Upper lobe of right lung (tissue), 1 donor: ENCODE measurements around the gene LPCAT3. TPM values are rescaled to one million over a fixed set of nuclear protein-coding genes. Genes with fewer than 3 reads are reported as not detected.

Experiments
- ATAC-seq: fragments of 200-7000 bp; cut with Tn5 transposase; one replicate; pipeline ENCODE4 v1.9.1; 2020; ENCODE audit warnings: mild to moderate bottlenecking, moderate library complexity
- DNase-seq: peaks from one replicate; pipeline ENCODE4 v3.0.0-alpha.2; 2020
- H3K27ac ChIP-seq: fragments of 200-600 bp; one replicate; pipeline ENCODE4 v1.8.0; 2022
- H3K27me3 ChIP-seq: fragments of 200-600 bp; one replicate; pipeline ENCODE4 v1.8.0; 2022; ENCODE audit warnings: mild to moderate bottlenecking
- H3K36me3 ChIP-seq: fragments of 200-600 bp; one replicate; pipeline ENCODE4 v1.8.0; 2022
- H3K4me1 ChIP-seq: fragments of 200-600 bp; one replicate; pipeline ENCODE4 v1.8.0; 2022
- H3K4me3 ChIP-seq: fragments of 200-600 bp; one replicate; pipeline ENCODE4 v1.8.0; 2022; ENCODE audit warnings: mild to moderate bottlenecking
- H3K9me3 ChIP-seq: fragments of 200-600 bp; one replicate; pipeline ENCODE4 v1.8.0; 2022
- CTCF ChIP-seq: fragments of 200-600 bp; IDR thresholded peaks from one replicate; pipeline ENCODE4 v1.8.0; 2022; ENCODE audit warnings: antibody characterized with exemption
- intact Hi-C: fragments of 100-400 bp; cut with DNase I; formaldehyde crosslinking; loops from one replicate; pipeline ENCODE4 v1.11.0; 2022
- total RNA-seq: library from RNA; stranded (reverse); fragmentation: NEBNext Ultra II Directional; extraction: Animal tissue kit (Norgen Biotek cat#: 25700); gene quantifications from one replicate; pipeline ENCODE4 v1.2.1, GENCODE V29; 2021
- donor health status: DM: no; HTN: yes; CAD: no; lungs with severe emphysema.

The LPCAT3 gene
- total RNA-seq, 1 donor from 2014 or later = 70.5 TPM

- H3K27me3 ChIP-seq = no peaks in the 10 kb centered on the region
- no peaks in the 10 kb centered on the region for H3K9me3 ChIP-seq
- intact Hi-C loops = no loop called here
- no peak for DNase-seq
- TF ChIP-seq CTCF = no peak
- no peak for ATAC-seq
- H3K36me3 ChIP-seq = peaks cover 7% of the 10 kb centered on the region
- H3K27ac ChIP-seq = peak overlapping the region; percentile 17
- peaks cover 18% of the 10 kb centered on the region for H3K4me1 ChIP-seq
- no peak overlapping the region for H3K4me3 ChIP-seq
Observed at GRCh38 chr12:7004840-7005239, 13.4 kb downstream of the LPCAT3 start.

- no peaks in the 10 kb centered on the region for H3K27me3 ChIP-seq
- TF ChIP-seq CTCF = no peak
- H3K27ac ChIP-seq = no peak overlapping the region
- H3K4me1 ChIP-seq = peaks cover 19% of the 10 kb centered on the region
- DNase-seq = no peak
- no peaks in the 10 kb centered on the region for H3K9me3 ChIP-seq
- peaks cover 10% of the 10 kb centered on the region for H3K36me3 ChIP-seq
- no peak for ATAC-seq
- intact Hi-C loops = no loop called here
- H3K4me3 ChIP-seq = no peak overlapping the region
Observed at GRCh38 chr12:7004287-7004803, 13.9 kb downstream of the LPCAT3 start.

GRCh38 chr12:7001921-7002591 lies 16.2 kb downstream of the LPCAT3 start:
- Histone ChIP-seq H3K4me1 (peaks cover 5% of the 10 kb centered on the region), H3K27ac (no peak overlapping the region), H3K9me3 (no peaks in the 10 kb centered on the region), H3K36me3 (peaks cover 18% of the 10 kb centered on the region), H3K4me3 (no peak overlapping the region), H3K27me3 (no peaks in the 10 kb centered on the region)
- ATAC-seq = peak; percentile 60
- DNase-seq = no peak
- intact Hi-C loops = no loop called here
- TF ChIP-seq CTCF = no peak

GRCh38 chr12:6998715-6999451 lies 19.4 kb downstream of the LPCAT3 start:
- no peak for TF ChIP-seq CTCF
- Histone ChIP-seq H3K36me3 (peaks cover 11% of the 10 kb centered on the region), H3K4me3 (no peak overlapping the region), H3K27ac (no peak overlapping the region), H3K9me3 (no peaks in the 10 kb centered on the region), H3K4me1 (peaks cover 5% of the 10 kb centered on the region), H3K27me3 (no peaks in the 10 kb centered on the region)
- intact Hi-C loops = no loop called here
- DNase-seq (no peak), ATAC-seq (peak; percentile 71)

GRCh38 chr12:6996040-6996441 lies 22.2 kb downstream of the LPCAT3 start:
- H3K36me3 ChIP-seq = peaks cover 11% of the 10 kb centered on the region
- no peaks in the 10 kb centered on the region for H3K27me3 ChIP-seq
- DNase-seq (no peak), ATAC-seq (peak; percentile 34)
- no peak for TF ChIP-seq CTCF
- H3K4me1 ChIP-seq = peaks cover 5% of the 10 kb centered on the region
- intact Hi-C loops = no loop called here
- H3K9me3 ChIP-seq = no peaks in the 10 kb centered on the region
- no peak overlapping the region for H3K27ac ChIP-seq
- H3K4me3 ChIP-seq = no peak overlapping the region
